ENCODE data around the gene ELAVL1.
"Not testable (repeated sequence)": the region's sequence is repeated elsewhere in the genome, so short reads cannot be mapped to it uniquely, and the experiment has no call there.

Gene ELAVL1

GRCh38 chr19:7920519-7921301 is 84.7 kb downstream of the ELAVL1 start:
- peak; percentile 92 for DNase-seq

- DNase-seq = peak; percentile 65
Observed at GRCh38 chr19:7919610-7920518, 85.6 kb downstream of the ELAVL1 start, which contains the start of gene SNAPC2. Gene SNAPC2, plus strand, starts transcription at chr19:7920338. Its CDS starts 29 bp downstream, at chr19:7920367.

- DNase-seq = no peak
Observed at GRCh38 chr19:7918615-7919421, 86.6 kb downstream of the ELAVL1 start.

- not testable (repeated sequence) for DNase-seq
Observed at GRCh38 chr19:7918062-7918614, 87.3 kb downstream of the ELAVL1 start.

- DNase-seq = no peak
Observed at GRCh38 chr19:7917267-7918061, 88.0 kb downstream of the ELAVL1 start.

GRCh38 chr19:7916955-7917266 is 88.5 kb downstream of the ELAVL1 start:
- no peak for DNase-seq

- no peak for DNase-seq
Observed at GRCh38 chr19:7916103-7916954, 89.1 kb downstream of the ELAVL1 start.

- DNase-seq = no peak
Observed at GRCh38 chr19:7915250-7916102, 90.0 kb downstream of the ELAVL1 start.

GRCh38 chr19:7914598-7915045 is 90.8 kb downstream of the ELAVL1 start, which contains the start of gene TGFBR3L:
Gene TGFBR3L, plus strand, starts transcription at chr19:7914830.
- no peak for DNase-seq

- DNase-seq = no peak
Observed at GRCh38 chr19:7914099-7914498, 91.3 kb downstream of the ELAVL1 start.

- DNase-seq = no peak
Observed at GRCh38 chr19:7913652-7914051, 91.8 kb downstream of the ELAVL1 start.

GRCh38 chr19:7912697-7913564 is 92.5 kb downstream of the ELAVL1 start:
- DNase-seq = no peak

- no peak for DNase-seq
Observed at GRCh38 chr19:7912144-7912696, 93.2 kb downstream of the ELAVL1 start.

GRCh38 chr19:7911508-7912143 is 93.8 kb downstream of the ELAVL1 start:
- no peak for DNase-seq

GRCh38 chr19:7910321-7911161 is 94.9 kb downstream of the ELAVL1 start:
- DNase-seq = no peak

GRCh38 chr19:7909471-7910067 is 95.9 kb downstream of the ELAVL1 start:
- no peak for DNase-seq
